A549 (cell line): Measurements from ENCODE around the gene VPS37D. TPM values are rescaled to one million over a fixed set of nuclear protein-coding genes. Genes with fewer than 3 reads are reported as not detected.

Source experiments
- ATAC-seq, 2 experiments: fragments of 200-7000 bp in 1 of 2; fragments of >200 bp in 1 of 2; cut with Nextera tagmentation in 1 of 2; cut with Tn5 transposase in 1 of 2; 3 replicates each; pipeline versions ENCODE4 v1.8.0 to v1.9.1; 2018 to 2020; ENCODE audit warnings: mild to moderate bottlenecking in 1 of 2, moderate library complexity in 1 of 2
- CTCF ChIA-PET: fragments of 300-600 bp; sonication (Branson Sonifier 250); formaldehyde crosslinking; extraction: SDS; loops from one replicate; lab custom pipeline; 2021; ENCODE audit warnings: antibody characterized with exemption, inconsistent platforms; lab: Yijun Ruan, JAX
- POLR2A ChIA-PET: fragments of 350-600 bp; formaldehyde crosslinking; extraction: SDS; loops from one replicate; lab custom pipeline; 2021; ENCODE audit warnings: antibody characterized with exemption, inconsistent platforms; lab: Yijun Ruan, JAX
- DNase-seq, 2 experiments: peaks; one replicate each; pipeline versions ENCODE4 v3.0.0 to v3.0.0-alpha.2; 2011 to 2016; ENCODE audit warnings: low read depth in 1 of 2, low spot score in 1 of 2
- FAIRE-seq: peaks from 2 replicates; lab custom pipeline; 2011; peaks lifted over from hg19 to GRCh38; lab: Jason Lieb, UNC
- H3K27ac ChIP-seq, 2 experiments: fragments of >200 bp; sonication (Bioruptor Twin); formaldehyde crosslinking; 3 replicates each; pipeline ENCODE4 v1.5.1; 2016 to 2017
- H3K4me1 ChIP-seq: fragments of >200 bp; sonication (Bioruptor Twin); formaldehyde crosslinking; 3 replicates; pipeline ENCODE4 v1.6.1; 2016
- H3K4me2 ChIP-seq: fragments of >200 bp; sonication (Bioruptor Twin); formaldehyde crosslinking; 3 replicates; pipeline ENCODE4 v1.6.1; 2016
- H3K4me3 ChIP-seq: fragments of >200 bp; sonication (Bioruptor Twin); formaldehyde crosslinking; 3 replicates; pipeline ENCODE4 v1.5.1; 2016
- H3K9me3 ChIP-seq: fragments of >200 bp; sonication (Bioruptor Twin); formaldehyde crosslinking; 3 replicates; pipeline ENCODE4 v1.6.1; 2016
- BHLHE40 ChIP-seq: IDR thresholded peaks from 2 replicates; pipeline ENCODE4 v1.6.1; 2012; ENCODE audit warnings: low read depth, low read length, inconsistent platforms
- CBX2 ChIP-seq: fragments of 200-600 bp; sonication (generic); IDR thresholded peaks from 2 replicates; pipeline ENCODE4 v1.6.1; 2016; ENCODE audit warnings: low read depth, mild to moderate bottlenecking, borderline replicate concordance
- CEBPB ChIP-seq, 2 experiments: fragments of >200 bp in 1 of 2; sonication (Bioruptor Twin) in 1 of 2; formaldehyde crosslinking in 1 of 2; IDR thresholded peaks; 2 replicates each; pipeline ENCODE4 v1.6.1; 2012 to 2016
- CHD4 ChIP-seq: fragments of 200-600 bp; sonication (generic); IDR thresholded peaks from 2 replicates; pipeline ENCODE4 v1.6.1; 2016; ENCODE audit warnings: antibody characterized with exemption, mild to moderate bottlenecking, borderline replicate concordance
- EP300 ChIP-seq, 2 experiments: fragments of >200 bp; sonication (Bioruptor Twin); formaldehyde crosslinking; IDR thresholded peaks; 2 replicates in 1 of 2; 3 replicates in 1 of 2; pipeline ENCODE4 v1.6.1; 2016 to 2017
- ESRRA ChIP-seq: fragments of 150-350 bp; IDR thresholded peaks from 2 replicates; pipeline ENCODE4 v1.6.1; 2014; ENCODE audit warnings: mild to moderate bottlenecking, low read length, borderline replicate concordance
- GATA3 ChIP-seq: IDR thresholded peaks from 2 replicates; pipeline ENCODE4 v1.6.1; 2012; ENCODE audit warnings: borderline replicate concordance
- HDAC2 ChIP-seq: fragments of 200-600 bp; sonication (generic); IDR thresholded peaks from 2 replicates; pipeline ENCODE4 v1.6.1; 2016
- HES2 ChIP-seq: fragments of >200 bp; sonication (Bioruptor Twin); formaldehyde crosslinking; IDR thresholded peaks from 2 replicates; pipeline ENCODE4 v1.6.1; 2016
- HMGXB4 ChIP-seq: fragments of 250-450 bp; sonication (Bioruptor Pico); IDR thresholded peaks from 2 replicates; pipeline ENCODE4 v1.5.0; 2021; ENCODE audit warnings: mild to moderate bottlenecking, moderate library complexity, borderline replicate concordance
- HOXA7 ChIP-seq: fragments of 250-450 bp; sonication (Bioruptor Pico); IDR thresholded peaks from 2 replicates; pipeline ENCODE4 v1.5.0; 2020; ENCODE audit warnings: mild to moderate bottlenecking, moderate library complexity
- HOXB13 ChIP-seq: fragments of 250-450 bp; sonication (Bioruptor Pico); IDR thresholded peaks from 2 replicates; pipeline ENCODE4 v1.5.0; 2020; ENCODE audit warnings: low read depth, mild to moderate bottlenecking, moderate library complexity
- JUN ChIP-seq, 2 experiments: fragments of >200 bp; sonication (Bioruptor Twin); formaldehyde crosslinking; IDR thresholded peaks; 2 replicates in 1 of 2; 3 replicates in 1 of 2; pipeline ENCODE4 v1.6.1; 2016 to 2017
- KDM1A ChIP-seq: fragments of 200-600 bp; sonication (generic); IDR thresholded peaks from 2 replicates; pipeline ENCODE4 v1.6.1; 2016; ENCODE audit warnings: low read depth, mild to moderate bottlenecking
- MAZ ChIP-seq: fragments of 150-350 bp; IDR thresholded peaks from 2 replicates; pipeline ENCODE4 v1.6.1; 2014; ENCODE audit warnings: antibody characterized with exemption, low read depth, low read length, borderline replicate concordance
- MYC ChIP-seq: IDR thresholded peaks from 2 replicates; pipeline ENCODE4 v1.6.1; 2012; ENCODE audit warnings: mild to moderate bottlenecking, inconsistent platforms, low read length, improper control_type of control experiment, borderline replicate concordance
- NFE2L2 ChIP-seq: fragments of 150-350 bp; conservative IDR thresholded peaks from 2 replicates; pipeline ENCODE4 v1.6.1; 2014; ENCODE audit warnings: low read length
- RFX5 ChIP-seq: fragments of 450-650 bp; IDR thresholded peaks from 2 replicates; pipeline ENCODE4 v1.7.1; 2014; ENCODE audit warnings: antibody characterized with exemption, mild to moderate bottlenecking, moderate library complexity
- SREBF2 ChIP-seq: fragments of 450-650 bp; IDR thresholded peaks from 2 replicates; pipeline ENCODE4 v1.6.1; 2014; ENCODE audit warnings: mild to moderate bottlenecking, moderate library complexity
- ZFP36 ChIP-seq: fragments of 450-650 bp; IDR thresholded peaks from 2 replicates; pipeline ENCODE4 v1.6.1; 2014; ENCODE audit warnings: borderline replicate concordance; ENCODE audit not compliant: partially characterized antibody
- WGBS: methylation state at CpG from one replicate; pipeline ENCODE4 v1.1.6; 2017; ENCODE audit errors: missing lambda C conversion rate; 5-methylcytosine and 5-hydroxymethylcytosine counted together
- polyA plus RNA-seq, 4 experiments: library from polyadenylated mRNA; depleted of rRNA in 3 of 4; stranded (reverse); fragments of >200 nt; fragmentation: RNase III in 1 of 4; extraction: RNeasy Plus Mini Kit Qiagen cat#74134 plus additional on column Dnase treatment in 1 of 4; gene quantifications; 2 replicates in 3 of 4; 3 replicates in 1 of 4; pipeline ENCODE4 v1.2.3, GENCODE V29; 2011 to 2017
- TF ChIP-seq, protein P1 (sequence below): fragments of >200 bp; sonication (Bioruptor Twin); formaldehyde crosslinking; IDR thresholded peaks from 3 replicates; pipeline ENCODE4 v1.5.1; 2016
- TF ChIP-seq, protein P2 (sequence below): fragments of 450-650 bp; IDR thresholded peaks from 2 replicates; pipeline ENCODE4 v1.6.1; 2014; ENCODE audit warnings: antibody characterized with exemption

VPS37D gene
- polyA plus RNA-seq, 2 of the 4 experiments (the other 2 are of a cell fraction), result 2.6 to 3.3 TPM

- Histone ChIP-seq H3K9me3 (0 out of 3 replicates have a peak, but pooled peaks cover 3% of the 10 kb centered on the region), H3K27ac (no peak overlapping the region), H3K4me2 (no peak overlapping the region), H3K4me3 (no peak overlapping the region), H3K4me1 (peaks cover 13% of the 10 kb centered on the region; the same call in 2 of the 3 replicates)
- WGBS, result 70% methylated on average over 4 of the region's 4 CpGs
- FAIRE-seq, result no peak
- DNase-seq, result no peak
- TF ChIP-seq RFX5 (no peak), ZFP36 (peak; percentile 82), KDM1A (peak; percentile 72; the same call in 1 of the 2 replicates)
- POLR2A ChIA-PET, result no interaction called here
- no peak for ATAC-seq
- CTCF ChIA-PET, result interaction anchor here (0.8 to 6.8 kb wide), 13 partner anchors 12 to 80 kb away, joined by 3 to 50 read pairs (median 8); partner anchors contain the start of gene VPS37D
Measured at GRCh38 chr7:73645643-73646174, 21.9 kb upstream of the VPS37D start.

DNA sequence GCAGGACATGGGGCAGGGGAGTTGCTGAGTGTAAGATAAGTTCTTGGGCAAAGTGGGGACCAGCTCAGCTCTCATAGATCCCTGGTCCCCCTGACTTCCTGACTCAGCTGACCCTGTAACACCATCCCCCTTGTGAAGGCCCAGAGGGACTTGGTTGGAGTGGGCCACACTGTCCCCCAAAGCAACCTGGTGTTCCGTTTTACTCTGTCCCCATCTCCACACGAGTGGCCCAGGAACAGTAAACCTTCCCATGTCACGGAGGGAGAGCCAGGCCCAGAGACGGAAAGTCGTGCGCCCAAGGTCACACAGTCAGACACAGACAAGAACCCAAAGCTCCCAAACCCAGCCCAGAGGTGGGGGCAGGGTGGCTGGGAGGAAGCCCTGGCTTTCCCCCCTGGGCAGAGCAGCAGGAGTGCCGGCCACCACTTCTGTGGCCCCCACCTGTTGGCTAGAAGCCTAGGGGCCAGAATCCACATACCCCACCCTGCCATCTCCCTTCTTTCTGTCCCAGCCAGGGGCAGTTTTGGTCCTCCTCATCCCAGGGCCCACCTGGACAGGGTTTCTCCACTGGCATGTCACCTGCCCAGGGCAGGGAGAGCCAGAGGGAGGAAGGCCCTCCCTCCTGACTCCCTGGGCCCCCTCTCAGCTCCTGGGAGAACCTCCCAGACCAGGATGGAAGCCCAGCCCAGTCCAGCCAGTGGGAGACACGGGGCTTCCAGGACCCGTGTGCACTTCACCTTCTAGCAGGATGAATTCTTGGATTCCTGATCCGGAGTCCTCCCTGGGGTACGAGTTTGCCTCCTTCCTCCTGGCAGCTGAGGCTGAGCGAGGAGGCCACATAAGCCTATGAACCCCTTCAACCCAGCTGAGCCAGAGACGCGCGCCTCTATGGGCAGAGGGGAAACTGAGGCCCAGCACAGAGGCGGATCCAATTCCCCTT lies 20.6 kb upstream of the VPS37D start:
- Histone ChIP-seq H3K27ac (peak overlapping the region; percentile 91 to 95), H3K4me1 (peaks cover 13% of the 10 kb centered on the region; the same call in 2 of the 3 replicates), H3K9me3 (no peaks in the 10 kb centered on the region), H3K4me3 (peak overlapping the region; percentile 68), H3K4me2 (peak overlapping the region; percentile 98)
- no peak for TF ChIP-seq MAZ
- no peak for TF ChIP-seq HOXA7 (CRISPR knock-in tag)
- no peak for TF ChIP-seq HDAC2
- no peak for TF ChIP-seq CEBPB (IDR thresholded peaks at IDR 0.05)
- TF ChIP-seq, protein P1, sequence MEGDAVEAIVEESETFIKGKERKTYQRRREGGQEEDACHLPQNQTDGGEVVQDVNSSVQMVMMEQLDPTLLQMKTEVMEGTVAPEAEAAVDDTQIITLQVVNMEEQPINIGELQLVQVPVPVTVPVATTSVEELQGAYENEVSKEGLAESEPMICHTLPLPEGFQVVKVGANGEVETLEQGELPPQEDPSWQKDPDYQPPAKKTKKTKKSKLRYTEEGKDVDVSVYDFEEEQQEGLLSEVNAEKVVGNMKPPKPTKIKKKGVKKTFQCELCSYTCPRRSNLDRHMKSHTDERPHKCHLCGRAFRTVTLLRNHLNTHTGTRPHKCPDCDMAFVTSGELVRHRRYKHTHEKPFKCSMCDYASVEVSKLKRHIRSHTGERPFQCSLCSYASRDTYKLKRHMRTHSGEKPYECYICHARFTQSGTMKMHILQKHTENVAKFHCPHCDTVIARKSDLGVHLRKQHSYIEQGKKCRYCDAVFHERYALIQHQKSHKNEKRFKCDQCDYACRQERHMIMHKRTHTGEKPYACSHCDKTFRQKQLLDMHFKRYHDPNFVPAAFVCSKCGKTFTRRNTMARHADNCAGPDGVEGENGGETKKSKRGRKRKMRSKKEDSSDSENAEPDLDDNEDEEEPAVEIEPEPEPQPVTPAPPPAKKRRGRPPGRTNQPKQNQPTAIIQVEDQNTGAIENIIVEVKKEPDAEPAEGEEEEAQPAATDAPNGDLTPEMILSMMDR, result no peak
- no peak for TF ChIP-seq CBX2
- no peak for TF ChIP-seq BHLHE40
- TF ChIP-seq, protein P2, sequence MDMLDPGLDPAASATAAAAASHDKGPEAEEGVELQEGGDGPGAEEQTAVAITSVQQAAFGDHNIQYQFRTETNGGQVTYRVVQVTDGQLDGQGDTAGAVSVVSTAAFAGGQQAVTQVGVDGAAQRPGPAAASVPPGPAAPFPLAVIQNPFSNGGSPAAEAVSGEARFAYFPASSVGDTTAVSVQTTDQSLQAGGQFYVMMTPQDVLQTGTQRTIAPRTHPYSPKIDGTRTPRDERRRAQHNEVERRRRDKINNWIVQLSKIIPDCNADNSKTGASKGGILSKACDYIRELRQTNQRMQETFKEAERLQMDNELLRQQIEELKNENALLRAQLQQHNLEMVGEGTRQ, result no peak
- TF ChIP-seq GATA3, result no peak
- TF ChIP-seq NFE2L2, result no peak
- no peak for TF ChIP-seq EP300 (IDR thresholded peaks at IDR 0.05)
- no peak for TF ChIP-seq JUN (IDR thresholded peaks at IDR 0.05)
- no peak for TF ChIP-seq ESRRA
- TF ChIP-seq HES2, result no peak
- no peak for TF ChIP-seq CHD4
- TF ChIP-seq MYC, result no peak
- no peak for TF ChIP-seq HMGXB4 (CRISPR knock-in tag)
- TF ChIP-seq SREBF2, result no peak
- TF ChIP-seq HOXB13 (CRISPR knock-in tag), result no peak
- no peak for DNase-seq
- no peak; a peak in 1 of 6 replicates for ATAC-seq
- ChIA-PET CTCF (interaction anchor here (0.7 to 6.8 kb wide), 16 partner anchors 10 to 88 kb away, joined by 3 to 50 read pairs (median 6); partner anchors contain the start of gene VPS37D), POLR2A (no interaction called here)
- FAIRE-seq, result no peak
- 78% methylated on average over 15 of the region's 16 CpGs for WGBS
